B cell (primary cell): Measurements from ENCODE around the gene LRBA. TPM values are rescaled to one million over a fixed set of nuclear protein-coding genes. Genes with fewer than 3 reads are reported as not detected.

ENCODE experiments used
- ATAC-seq: fragments of 200-7000 bp; cut with Tn5 transposase; one replicate; pipeline ENCODE4 v1.10.0; 2021; ENCODE audit warnings: low read depth, mild to moderate bottlenecking, moderate number of reproducible peaks, moderate library complexity
- CTCF ChIA-PET: fragments of 350-600 bp; sonication (Branson Sonifier 250); formaldehyde crosslinking; loops from one replicate; lab custom pipeline; 2021; ENCODE audit warnings: antibody characterized with exemption, inconsistent platforms; lab: Charles Lee
- POLR2A ChIA-PET: fragments of 350-600 bp; sonication (Branson Sonifier 250); formaldehyde crosslinking; loops from one replicate; lab custom pipeline; 2021; ENCODE audit warnings: antibody characterized with exemption; lab: Charles Lee
- DNase-seq: peaks from one replicate; pipeline ENCODE4 v3.0.0; 2013
- H2AFZ ChIP-seq: 2 replicates; pipeline ENCODE4 v1.6.1; 2012; ENCODE audit warnings: mild to moderate bottlenecking, low read depth, low read length; ENCODE audit not compliant: insufficient read depth, poor library complexity, severe bottlenecking
- H3K27ac ChIP-seq, 2 donors: 1 replicate in 1 of 2; 2 replicates in 1 of 2; pipeline ENCODE4 v1.5.1; 2012 to 2013; ENCODE audit warnings: low read length in 2 of 2, mild to moderate bottlenecking in 2 of 2, moderate library complexity in 1 of 2
- H3K27me3 ChIP-seq, 4 experiments: fragments of 200-600 bp in 1 of 4; sonication (generic) in 1 of 4; replicated peaks in 1 of 4; 1 replicate in 2 of 4; 2 replicates in 2 of 4; pipeline versions ENCODE4 v1.6.1 to v1.7.0; 2013 to 2016; ENCODE audit warnings: low read length in 3 of 4, mild to moderate bottlenecking in 2 of 4, mixed read lengths in 1 of 4, moderate library complexity in 1 of 4; ENCODE audit not compliant: insufficient read depth in 4 of 4, control insufficient read depth in 3 of 4; ENCODE audit errors: control extremely low read depth in 1 of 4
- H3K36me3 ChIP-seq, 2 experiments: replicated peaks in 1 of 2; 1 replicate in 1 of 2; 2 replicates in 1 of 2; pipeline versions ENCODE4 v1.6.1 to v1.7.1; 2013; ENCODE audit warnings: low read length in 1 of 2; ENCODE audit not compliant: insufficient read depth in 2 of 2, control insufficient read depth in 1 of 2; ENCODE audit errors: control extremely low read depth in 1 of 2, extremely low read depth in 1 of 2
- H3K4me1 ChIP-seq, 2 donors: fragments of 200-600 bp in 1 of 2; sonication (generic) in 1 of 2; 1 replicate in 1 of 2; 2 replicates in 1 of 2; pipeline versions ENCODE4 v1.5.1 to v1.6.1; 2013 to 2017; ENCODE audit warnings: low read length in 2 of 2; ENCODE audit not compliant: control insufficient read depth in 2 of 2, insufficient read depth in 2 of 2
- H3K4me2 ChIP-seq: replicated peaks from 2 replicates; pipeline ENCODE3; 2012; ENCODE audit warnings: mild to moderate bottlenecking, low read depth, low read length; ENCODE audit not compliant: poor library complexity, severe bottlenecking
- H3K4me3 ChIP-seq, 5 experiments: fragments of 200-600 bp in 1 of 5; sonication (generic) in 1 of 5; 1 replicate in 3 of 5; 2 replicates in 2 of 5; pipeline versions ENCODE4 v1.5.1 to v1.7.0; 2011 to 2016; ENCODE audit warnings: low read length in 4 of 5, mild to moderate bottlenecking in 4 of 5, low read depth in 2 of 5, control low read depth in 1 of 5, moderate library complexity in 1 of 5; ENCODE audit not compliant: insufficient read depth in 1 of 5; ENCODE audit errors: control extremely low read depth in 1 of 5, extremely low read depth in 1 of 5
- H3K79me2 ChIP-seq: fragments of 200-600 bp; sonication (generic); one replicate; pipeline ENCODE4 v1.6.0; 2016; ENCODE audit warnings: low read length; ENCODE audit not compliant: control insufficient read depth, insufficient read depth
- H3K9ac ChIP-seq: fragments of 200-600 bp; sonication (generic); 2 replicates; pipeline ENCODE4 v1.6.1; 2017; ENCODE audit warnings: mild to moderate bottlenecking, low read length, moderate library complexity
- H3K9me3 ChIP-seq, 3 donors: one replicate each; pipeline versions ENCODE4 v1.6.1 to v1.7.1; 2013; ENCODE audit warnings: low read length in 2 of 3; ENCODE audit not compliant: control insufficient read depth in 2 of 3, insufficient read depth in 1 of 3; ENCODE audit errors: control extremely low read depth in 1 of 3
- H4K20me1 ChIP-seq: 2 replicates; pipeline ENCODE4 v1.6.0; 2012; ENCODE audit warnings: mild to moderate bottlenecking, low read length; ENCODE audit not compliant: insufficient read depth, control insufficient read depth, poor library complexity, severe bottlenecking
- H3K27ac Mint-ChIP-seq: one replicate; pipeline ENCODE4 v1.8.0; 2021; ENCODE audit warnings: mixed read lengths
- H3K27me3 Mint-ChIP-seq: one replicate; pipeline ENCODE4 v1.8.0; 2021; ENCODE audit warnings: mixed read lengths
- H3K4me1 Mint-ChIP-seq: one replicate; pipeline ENCODE4 v1.8.0; 2021; ENCODE audit warnings: mixed read lengths
- H3K4me3 Mint-ChIP-seq: one replicate; pipeline ENCODE4 v1.8.0; 2021; ENCODE audit warnings: mixed read lengths
- H3K9me3 Mint-ChIP-seq: one replicate; pipeline ENCODE4 v1.8.0; 2022; ENCODE audit warnings: mixed read lengths; ENCODE audit not compliant: insufficient read depth
- EZH2 ChIP-seq: IDR thresholded peaks from 2 replicates; pipeline ENCODE4 v1.6.1; 2012; ENCODE audit warnings: borderline replicate concordance, low read depth, mild to moderate bottlenecking, moderate library complexity, low read length; ENCODE audit not compliant: insufficient read depth, poor library complexity, severe bottlenecking
- WGBS: methylation state at CpG from one replicate; pipeline ENCODE4 v1.1.5; 2013; ENCODE audit warnings: missing lambda C conversion rate; ENCODE audit not compliant: insufficient coverage; 5-methylcytosine and 5-hydroxymethylcytosine counted together
- intact Hi-C: fragments of 100-400 bp; cut with micrococcal nuclease; formaldehyde crosslinking; loops from one replicate; pipeline ENCODE4 v1.10.0; 2022
- polyA plus RNA-seq: library from polyadenylated mRNA; depleted of rRNA; stranded (reverse); fragments of >200 nt; gene quantifications from 2 replicates; pipeline ENCODE4 v1.2.3, GENCODE V29; 2012
- total RNA-seq, 2 donors: library from RNA; stranded (reverse); fragments of 120-200 nt in 1 of 2; gene quantifications; 1 replicate in 1 of 2; 2 replicates in 1 of 2; pipeline versions ENCODE4 v1.2.3 to v1.2.4, GENCODE V29; 2013 to 2022
- TF ChIP-seq, protein P1 (sequence below): fragments of 200-600 bp; IDR thresholded peaks from one replicate; pipeline ENCODE4 v1.8.0; 2022; ENCODE audit warnings: antibody characterized with exemption, mild to moderate bottlenecking

Gene LRBA
- total and polyA plus RNA-seq, 2 donors (not counting 1 experiment from before 2014, with no cell fraction given) = 17.5 to 86.7 TPM

DNA sequence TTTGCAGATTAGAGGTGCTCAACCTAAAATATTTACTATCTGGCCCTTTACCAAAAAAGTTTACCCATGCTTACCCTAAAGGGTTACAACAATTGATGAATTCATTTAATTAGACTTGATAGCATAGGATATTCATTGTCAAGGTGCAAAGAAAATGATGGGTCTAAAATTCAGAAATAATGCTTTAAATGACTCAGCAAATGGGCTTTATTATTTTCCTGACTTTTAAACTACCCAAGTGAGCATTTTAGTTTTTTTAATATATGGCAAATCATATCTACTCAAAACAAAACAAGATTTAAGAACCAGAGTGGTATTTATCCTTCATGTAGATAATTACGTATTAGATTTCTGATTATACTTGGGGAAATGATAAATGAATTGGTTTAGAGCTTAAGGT is 701.1 kb downstream of the LRBA start:
- no peak overlapping the region for H3K27ac Mint-ChIP-seq
- H3K4me2 ChIP-seq = no peak overlapping the region
- TF ChIP-seq EZH2 = no peak
- TF ChIP-seq, protein P1, sequence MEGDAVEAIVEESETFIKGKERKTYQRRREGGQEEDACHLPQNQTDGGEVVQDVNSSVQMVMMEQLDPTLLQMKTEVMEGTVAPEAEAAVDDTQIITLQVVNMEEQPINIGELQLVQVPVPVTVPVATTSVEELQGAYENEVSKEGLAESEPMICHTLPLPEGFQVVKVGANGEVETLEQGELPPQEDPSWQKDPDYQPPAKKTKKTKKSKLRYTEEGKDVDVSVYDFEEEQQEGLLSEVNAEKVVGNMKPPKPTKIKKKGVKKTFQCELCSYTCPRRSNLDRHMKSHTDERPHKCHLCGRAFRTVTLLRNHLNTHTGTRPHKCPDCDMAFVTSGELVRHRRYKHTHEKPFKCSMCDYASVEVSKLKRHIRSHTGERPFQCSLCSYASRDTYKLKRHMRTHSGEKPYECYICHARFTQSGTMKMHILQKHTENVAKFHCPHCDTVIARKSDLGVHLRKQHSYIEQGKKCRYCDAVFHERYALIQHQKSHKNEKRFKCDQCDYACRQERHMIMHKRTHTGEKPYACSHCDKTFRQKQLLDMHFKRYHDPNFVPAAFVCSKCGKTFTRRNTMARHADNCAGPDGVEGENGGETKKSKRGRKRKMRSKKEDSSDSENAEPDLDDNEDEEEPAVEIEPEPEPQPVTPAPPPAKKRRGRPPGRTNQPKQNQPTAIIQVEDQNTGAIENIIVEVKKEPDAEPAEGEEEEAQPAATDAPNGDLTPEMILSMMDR = no peak
- ChIA-PET CTCF (no interaction called here), POLR2A (no interaction called here)
- H3K4me1 Mint-ChIP-seq = no peaks in the 10 kb centered on the region
- peaks cover 2 to 24% of the 10 kb centered on the region in 2 experiments for H3K36me3 ChIP-seq
- no peaks in the 10 kb centered on the region for H3K4me1 ChIP-seq
- H3K27me3 ChIP-seq = no peaks in the 10 kb centered on the region
- H3K79me2 ChIP-seq = no peaks in the 10 kb centered on the region
- H3K9ac ChIP-seq = no peak overlapping the region
- no peaks in the 10 kb centered on the region for H3K9me3 ChIP-seq
- H3K27ac ChIP-seq = no peak overlapping the region
- intact Hi-C loops = no loop called here
- no peak for ATAC-seq
- H2AFZ ChIP-seq = no peak overlapping the region
- H3K27me3 Mint-ChIP-seq = no peaks in the 10 kb centered on the region
- no peaks in the 10 kb centered on the region for H4K20me1 ChIP-seq
- H3K9me3 Mint-ChIP-seq = no peaks in the 10 kb centered on the region
- no peak overlapping the region for H3K4me3 ChIP-seq
- no CpG with 5 or more reads among the region's 1 CpG for WGBS
- H3K4me3 Mint-ChIP-seq = no peak overlapping the region
- no peak for DNase-seq

- Mint-ChIP-seq H3K4me1 (no peaks in the 10 kb centered on the region), H3K27me3 (no peaks in the 10 kb centered on the region), H3K27ac (no peak overlapping the region), H3K9me3 (no peaks in the 10 kb centered on the region), H3K4me3 (no peak overlapping the region)
- no peak overlapping the region for H2AFZ ChIP-seq
- POLR2A ChIA-PET = no interaction called here
- H3K4me3 ChIP-seq = no peak overlapping the region
- CTCF ChIA-PET = no interaction called here
- ATAC-seq (no peak), DNase-seq (no peak)
- H3K9ac ChIP-seq = no peak overlapping the region
- no peaks in the 10 kb centered on the region for H4K20me1 ChIP-seq
- intact Hi-C loops = no loop called here
- H3K27me3 ChIP-seq = no peaks in the 10 kb centered on the region
- no peak overlapping the region for H3K27ac ChIP-seq
- H3K4me1 ChIP-seq = no peaks in the 10 kb centered on the region
- TF ChIP-seq EZH2 = no peak
- TF ChIP-seq, protein P1 = no peak
- no peaks in the 10 kb centered on the region for H3K79me2 ChIP-seq
- no peak overlapping the region for H3K4me2 ChIP-seq
- H3K36me3 ChIP-seq = peaks cover 5 to 20% of the 10 kb centered on the region in 2 experiments
- no CpG with 5 or more reads among the region's 4 CpGs for WGBS
- no peaks in the 10 kb centered on the region for H3K9me3 ChIP-seq
These were observed 704.8 kb downstream of the LRBA start for GRCh38 chr4:150310159-150310895.
